Raji (cell line): ENCODE measurements around the gene SH3RF1.

ENCODE experiments used
- POLR2A ChIP-seq: IDR thresholded peaks from 2 replicates; pipeline ENCODE4 v1.6.1; 2011; ENCODE audit warnings: low read depth, low read length, control low read depth; ENCODE audit not compliant: insufficient read depth

SH3RF1 gene

DNA sequence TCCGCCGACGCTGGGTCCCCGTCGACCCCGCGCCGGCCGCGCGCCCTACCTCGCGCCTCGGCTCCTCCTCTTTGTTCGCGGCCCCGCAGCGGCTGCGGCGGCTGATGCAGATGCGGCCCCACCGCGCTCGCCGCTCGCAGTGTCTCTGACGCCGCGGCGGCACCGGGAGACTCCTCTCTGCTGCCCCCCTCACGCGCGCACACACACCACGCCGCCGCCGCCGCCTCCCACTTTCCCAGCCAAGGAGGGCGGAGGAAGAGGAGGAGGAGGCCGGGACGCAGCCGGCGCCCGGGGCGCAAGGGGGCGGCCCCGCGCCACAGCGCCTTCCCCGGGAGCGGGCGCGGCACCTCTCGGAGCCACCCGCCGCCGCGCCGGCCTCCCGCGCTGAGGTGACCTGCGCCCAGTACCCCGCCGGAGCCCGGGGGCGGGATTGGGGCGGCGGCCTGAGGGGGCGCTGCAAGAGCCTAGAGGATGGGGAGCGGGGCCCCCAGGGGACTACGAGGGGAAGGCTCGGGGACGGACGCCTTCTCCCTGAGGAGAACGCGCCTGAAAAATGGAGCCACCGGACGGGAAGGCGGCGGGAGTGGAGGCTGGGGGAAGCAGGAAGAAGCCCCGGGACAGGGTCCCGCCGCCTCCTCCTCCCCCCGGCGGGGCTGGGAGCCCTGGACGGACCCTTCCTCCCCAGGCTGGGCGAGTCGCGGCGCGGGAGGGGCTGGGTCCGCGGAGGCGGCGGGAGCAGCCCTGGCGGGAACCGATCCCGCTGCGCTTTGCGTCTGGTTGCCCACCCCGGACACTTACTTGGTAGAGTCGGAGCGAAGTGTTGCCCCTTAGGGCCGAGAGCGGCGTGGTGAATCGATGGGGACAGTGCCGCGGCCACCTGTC is at the start of gene SH3RF1:
SH3RF1 (minus strand) TSS at position 147 of the 882 bp plus-strand sequence. CDS start 1,744 bp downstream, outside the sequence.
- TF ChIP-seq POLR2A, result peak; percentile 41; the same call in 1 of the 2 replicates

DNA sequence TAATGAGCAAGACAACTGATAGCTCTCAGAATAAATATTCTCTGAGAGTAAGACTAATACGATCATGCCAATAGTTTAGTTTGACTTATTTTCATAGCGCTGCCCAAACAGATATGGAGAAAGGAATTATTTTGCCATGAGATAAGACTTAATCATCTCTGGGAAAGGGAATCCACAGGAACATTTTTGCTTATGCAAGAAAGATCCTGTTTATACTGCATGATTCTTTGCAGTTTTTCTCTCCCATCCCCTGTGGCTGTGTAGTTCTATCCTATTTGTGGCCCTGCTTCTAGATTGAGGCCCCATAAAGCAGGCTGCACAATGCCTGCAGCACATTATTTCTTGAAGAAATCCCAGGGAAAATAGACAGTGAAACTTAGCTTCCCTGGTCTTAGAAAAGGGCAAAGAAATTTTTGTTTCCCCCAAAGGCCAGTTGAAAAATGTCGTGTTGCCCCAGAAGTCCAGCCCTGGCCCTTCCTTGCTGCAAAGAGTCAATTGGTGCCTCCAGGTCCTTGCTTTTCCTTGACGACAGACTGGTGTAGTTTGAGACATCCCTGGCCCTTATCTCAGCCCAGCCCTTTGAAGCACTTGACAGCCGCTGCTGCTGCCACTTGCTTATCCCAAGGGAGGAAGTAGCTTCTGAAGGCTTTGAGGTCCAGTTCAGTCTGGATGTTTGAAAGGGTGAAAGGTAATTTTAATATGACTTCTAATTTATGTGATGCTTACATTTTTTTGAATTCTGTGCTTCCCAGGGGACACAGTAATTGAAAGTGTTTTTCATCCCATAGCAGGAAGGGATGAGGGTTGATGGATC is 45.0 kb upstream of the SH3RF1 start:
- TF ChIP-seq POLR2A, result no peak

DNA sequence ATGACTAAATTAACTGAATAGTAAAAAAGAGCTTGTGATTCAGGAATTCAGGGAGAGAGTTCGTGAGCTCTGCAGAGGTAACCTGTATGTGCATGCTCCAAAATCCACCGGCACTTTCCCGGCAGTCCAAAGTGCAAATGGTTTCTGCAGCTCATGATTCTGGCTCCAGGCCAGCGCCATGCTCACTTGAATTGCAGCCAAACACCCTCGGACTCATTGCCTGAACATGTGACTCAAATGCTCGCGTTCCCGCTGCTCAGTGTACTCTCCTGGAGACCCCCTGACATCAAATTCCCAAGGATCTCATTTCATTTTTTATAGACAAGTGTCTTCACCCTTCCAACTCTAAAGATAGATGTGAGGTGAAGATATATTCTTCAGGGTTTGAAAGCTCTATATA is 44.1 kb upstream of the SH3RF1 start:
- no peak for TF ChIP-seq POLR2A

DNA sequence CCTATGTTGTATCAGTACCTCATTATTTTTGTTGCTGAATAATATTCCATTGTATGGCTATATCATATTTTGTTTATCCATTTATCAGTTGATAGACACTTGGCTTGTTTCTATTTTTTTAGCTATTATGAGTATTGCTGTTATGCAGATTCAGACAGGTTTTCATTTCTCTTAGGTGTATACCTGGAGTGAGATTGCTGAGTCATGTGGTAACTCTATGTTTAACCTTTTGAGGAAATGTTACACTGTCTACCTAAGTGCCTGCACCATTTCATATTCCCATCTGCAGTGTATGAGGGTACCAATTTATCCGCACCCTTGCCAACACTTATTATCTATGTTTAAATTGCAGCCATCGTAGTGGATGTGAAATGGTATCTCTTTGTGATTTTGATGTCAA is 43.0 kb upstream of the SH3RF1 start:
- TF ChIP-seq POLR2A, result no peak

DNA sequence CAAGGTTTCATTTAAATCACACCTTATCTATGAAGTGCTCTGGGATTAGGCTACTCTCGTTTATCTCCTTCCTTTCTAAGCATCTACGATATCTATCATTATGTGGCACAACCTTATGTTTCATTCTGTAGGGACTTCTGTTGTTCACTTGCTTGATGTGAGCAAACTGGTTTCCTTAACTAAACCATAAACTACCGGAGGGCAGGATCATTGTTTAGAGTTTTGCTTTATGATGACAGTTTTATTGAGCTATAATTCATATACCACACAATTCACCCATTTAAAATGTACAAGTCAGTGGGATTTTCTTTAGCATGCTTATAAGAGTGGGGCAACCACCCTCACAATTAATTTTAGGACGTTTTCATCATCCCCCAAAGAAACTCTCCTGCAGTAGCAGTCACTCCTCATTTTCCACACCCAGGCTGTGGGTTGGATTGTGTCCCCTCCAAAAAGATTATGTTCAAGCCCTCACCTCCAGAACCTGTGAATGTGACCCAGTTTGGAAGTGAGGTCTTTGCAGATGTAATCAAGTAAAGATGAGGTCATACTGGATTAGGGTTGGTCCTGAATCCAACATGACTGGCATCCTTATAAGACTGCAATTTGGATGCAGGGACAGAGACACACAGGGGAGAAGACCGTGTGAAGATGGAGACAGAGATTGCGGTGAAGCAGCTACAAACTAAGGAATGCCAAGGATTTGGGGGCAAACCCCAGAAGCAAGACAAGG is 42.1 kb upstream of the SH3RF1 start:
- TF ChIP-seq POLR2A, result no peak

DNA sequence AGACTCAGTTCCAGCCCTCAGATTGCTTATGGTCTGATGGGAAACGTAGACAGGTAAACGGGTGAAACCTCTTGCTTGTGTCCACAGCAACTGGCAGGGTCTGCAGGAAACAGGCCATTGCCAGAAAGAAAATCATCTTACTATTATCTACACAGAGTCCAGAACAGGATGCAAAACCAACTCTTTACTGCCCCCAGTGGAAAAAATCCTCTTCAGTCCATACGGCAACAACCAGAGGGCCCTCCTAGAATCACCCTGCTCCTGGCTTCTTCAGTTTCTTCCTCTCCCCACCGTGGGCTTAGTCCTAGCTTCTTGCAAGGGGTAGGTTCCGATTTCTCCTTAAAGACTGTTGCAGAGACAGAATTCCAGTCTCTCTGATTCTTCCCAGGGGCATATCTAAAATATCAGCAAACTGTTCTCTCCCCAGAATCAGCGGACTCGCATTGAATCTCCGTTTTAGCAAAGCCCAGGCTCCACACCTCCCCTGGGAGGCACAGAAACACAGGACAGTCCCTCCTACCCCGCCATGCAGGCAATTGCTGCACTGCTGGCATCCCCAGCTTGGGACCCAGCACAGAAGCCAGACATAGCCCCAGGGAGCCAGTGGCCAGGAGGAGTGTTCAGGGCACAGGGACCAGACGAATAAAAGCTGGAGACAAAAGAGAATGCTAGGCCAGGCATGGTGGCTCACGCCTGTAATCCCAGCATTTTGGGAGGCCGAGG is 41.0 kb upstream of the SH3RF1 start:
- no peak for TF ChIP-seq POLR2A

DNA sequence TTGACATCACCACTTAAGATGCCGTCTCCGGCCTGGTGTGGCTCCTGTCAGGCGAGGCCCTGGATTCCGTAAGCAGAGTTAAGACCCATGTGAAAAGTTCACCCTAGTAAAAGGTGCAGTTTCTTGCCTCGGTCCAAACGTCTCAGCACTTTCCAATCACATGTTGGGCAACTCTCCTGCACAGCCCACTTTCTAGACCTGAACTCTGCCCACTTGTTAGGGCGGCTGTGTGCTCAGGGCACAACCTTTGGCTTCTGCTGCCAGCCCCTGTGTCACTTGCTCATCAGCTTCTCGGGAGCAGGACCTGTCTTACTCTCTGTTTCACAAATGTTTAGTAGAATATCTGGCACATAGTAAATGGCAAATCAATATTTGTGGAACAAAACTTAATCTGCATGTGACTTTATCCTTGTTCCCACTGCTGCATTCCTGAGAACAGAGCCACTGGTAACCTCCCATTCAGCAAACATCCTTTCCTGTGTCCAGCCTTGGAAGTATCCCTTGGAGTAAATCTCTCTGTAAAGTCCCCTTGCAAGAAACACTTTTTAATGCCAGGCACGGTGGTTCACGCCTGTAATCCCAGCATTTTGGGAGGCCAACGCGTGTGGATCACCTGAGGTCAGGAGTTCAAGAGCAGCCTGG is 38.7 kb upstream of the SH3RF1 start:
- TF ChIP-seq POLR2A, result no peak

DNA sequence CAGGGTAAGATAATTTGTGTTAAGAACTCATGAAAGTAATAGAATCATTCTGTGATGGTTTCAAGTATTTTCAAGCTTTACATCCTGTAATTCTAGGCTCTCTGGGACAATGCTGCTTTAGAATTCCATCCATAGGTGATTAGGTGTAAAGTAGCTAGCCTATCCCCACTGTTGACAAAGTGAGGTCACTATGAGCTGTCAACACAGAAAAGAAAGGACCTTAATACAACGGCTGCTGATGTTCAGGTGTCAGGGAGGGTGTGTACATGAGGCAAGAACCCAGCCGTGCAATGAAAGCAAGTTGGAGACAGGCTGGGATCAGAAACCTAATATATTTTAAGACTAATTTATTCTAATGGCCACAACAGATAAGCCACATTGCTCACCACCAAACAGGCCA is 36.8 kb upstream of the SH3RF1 start:
- TF ChIP-seq POLR2A, result no peak

DNA sequence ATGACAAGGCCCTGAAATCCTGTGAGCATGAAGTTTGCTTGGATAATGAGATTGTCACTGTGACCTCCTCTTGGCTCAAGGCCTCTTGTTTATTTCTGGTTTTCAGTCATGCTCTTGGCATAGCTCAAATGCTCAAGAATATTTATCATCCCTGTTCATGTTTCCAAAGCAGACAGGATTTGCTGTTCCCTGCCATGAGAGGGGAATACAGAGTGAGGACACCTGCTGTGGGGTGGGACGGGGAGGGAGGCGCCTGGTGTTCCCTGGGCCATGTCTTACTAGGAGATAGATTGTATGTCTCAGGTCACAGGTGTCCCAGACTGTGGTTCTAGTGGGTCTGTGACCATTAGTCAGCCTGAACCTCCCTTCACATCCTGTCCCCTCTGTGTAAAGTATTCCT is 34.9 kb upstream of the SH3RF1 start:
- no peak for TF ChIP-seq POLR2A

DNA sequence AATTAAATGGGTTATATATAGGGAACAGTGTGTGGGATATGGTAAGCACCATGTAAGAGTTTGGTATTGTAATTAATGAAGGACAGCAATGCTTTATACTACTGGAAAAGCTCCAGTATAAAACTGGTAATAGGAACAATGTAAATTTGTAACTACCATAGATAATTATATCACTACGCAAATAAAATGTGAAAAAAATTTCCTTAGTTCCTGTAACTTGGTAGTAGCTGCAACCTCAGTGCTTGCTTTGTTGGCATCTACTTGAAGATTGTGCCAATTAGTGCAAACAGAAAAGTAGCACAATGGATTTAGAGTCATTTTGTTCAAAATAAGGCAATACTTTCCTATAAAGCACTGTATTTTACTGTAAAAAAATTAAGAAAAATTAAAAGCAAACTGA is 34.4 kb upstream of the SH3RF1 start:
- TF ChIP-seq POLR2A, result no peak

DNA sequence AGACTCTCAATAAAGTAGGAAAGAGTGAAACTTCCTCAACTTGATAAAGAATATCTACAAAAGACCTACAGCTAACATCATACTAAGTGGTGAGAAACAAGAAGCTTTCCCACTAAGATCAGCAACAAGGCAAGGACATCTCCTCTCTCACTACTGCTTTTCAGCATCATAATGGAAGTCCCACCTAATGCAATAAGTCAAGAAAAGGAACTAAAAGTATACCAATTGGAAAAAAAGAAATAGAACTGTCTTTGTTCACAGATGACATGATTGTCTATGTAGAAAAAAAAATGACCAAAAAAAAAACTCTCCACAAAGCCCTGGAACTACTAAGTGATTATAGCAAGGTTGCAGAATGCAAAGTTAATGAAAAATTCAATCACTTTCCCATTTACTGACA is 25.1 kb upstream of the SH3RF1 start:
- TF ChIP-seq POLR2A, result no peak

DNA sequence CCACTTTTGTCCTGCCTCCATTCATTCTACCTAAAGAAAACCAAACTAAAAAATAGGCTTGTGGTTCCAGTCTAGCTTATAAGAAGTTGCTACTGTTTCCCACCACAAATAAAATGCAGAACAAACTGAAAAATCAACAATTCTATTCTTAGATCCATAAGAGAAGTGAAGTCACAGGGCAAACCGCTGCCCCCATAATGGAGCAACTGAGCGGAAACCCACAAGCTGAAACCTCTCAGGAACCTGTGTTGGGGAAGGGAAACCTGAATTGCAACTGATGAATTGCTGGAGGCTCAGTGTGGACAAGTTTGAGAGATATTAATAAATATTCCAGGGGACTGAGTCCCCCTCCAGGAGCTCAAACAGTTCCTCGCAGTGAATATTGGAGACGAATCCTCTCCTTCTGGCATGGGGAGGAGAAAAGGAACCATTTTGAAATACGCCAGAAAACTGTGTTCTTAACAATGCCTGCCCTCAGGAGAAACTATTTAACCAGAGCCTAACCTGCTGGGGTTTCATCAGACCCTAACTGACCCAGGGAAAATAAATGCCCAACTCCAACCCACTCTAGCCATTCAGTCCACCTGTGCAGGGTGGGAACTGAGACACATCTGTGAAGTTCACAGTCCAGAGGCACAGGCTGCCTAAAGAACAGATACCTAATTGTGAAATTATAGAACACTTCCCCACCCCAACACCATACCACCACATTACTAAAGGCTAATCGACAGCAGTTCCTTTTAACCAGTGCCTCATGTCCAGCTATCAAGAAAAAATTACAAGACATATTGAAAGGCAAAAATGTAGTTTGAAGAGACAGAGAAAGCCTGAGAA is 22.8 kb upstream of the SH3RF1 start:
- TF ChIP-seq POLR2A, result no peak

DNA sequence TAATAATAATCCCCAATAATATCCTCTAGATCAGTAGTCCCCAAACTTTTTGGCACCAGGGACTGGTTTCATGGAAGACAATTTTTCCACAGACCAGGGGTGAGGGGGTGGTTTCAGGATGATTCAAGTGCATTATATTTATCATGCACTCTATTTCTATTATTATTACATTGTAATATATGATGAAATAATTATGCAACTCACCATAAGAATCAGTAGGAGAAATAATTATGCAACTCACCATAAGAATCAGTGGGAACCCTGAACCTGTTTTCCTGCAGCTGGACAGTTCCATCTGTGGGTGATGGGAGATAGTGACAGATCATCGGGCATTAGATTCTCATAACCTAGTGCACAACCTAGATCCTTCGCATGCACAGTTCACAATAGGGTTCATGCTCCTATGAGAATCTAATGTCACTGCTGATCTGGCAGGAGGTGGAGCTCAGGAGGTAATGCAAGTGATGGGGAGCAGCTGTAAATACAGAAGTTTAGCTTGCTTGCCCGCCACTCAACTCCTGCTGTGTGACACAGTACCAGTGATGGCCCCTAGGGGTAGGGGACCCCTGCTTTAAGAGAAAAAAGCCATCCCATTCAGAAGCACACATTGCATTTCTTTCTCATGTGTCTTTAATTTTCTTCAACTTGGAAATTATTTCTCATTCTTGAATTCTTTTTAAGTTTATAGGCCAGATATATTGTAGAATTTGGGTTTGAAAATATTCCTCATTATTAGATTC is 16.0 kb upstream of the SH3RF1 start:
- TF ChIP-seq POLR2A, result no peak

DNA sequence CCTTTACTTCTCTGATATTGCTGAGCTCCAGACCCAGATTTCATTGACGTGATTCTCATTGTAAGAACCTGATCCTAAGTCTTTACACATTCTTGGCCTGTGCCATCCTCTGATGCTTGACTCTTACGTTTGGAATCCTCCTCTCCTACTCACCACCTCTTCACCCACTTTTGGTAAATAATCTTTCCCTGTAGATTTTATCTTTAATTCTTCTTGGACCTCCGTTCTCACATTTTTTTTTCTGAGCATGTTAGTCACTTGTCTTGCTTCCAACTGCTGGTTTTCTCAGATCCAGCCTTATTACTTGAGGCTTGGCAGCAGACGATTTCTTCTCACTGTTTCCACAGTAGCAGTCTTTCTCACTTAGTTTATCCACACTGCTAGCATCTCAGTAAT is 12.4 kb upstream of the SH3RF1 start:
- TF ChIP-seq POLR2A, result no peak
